Liver (tissue), 9 donors: ENCODE results near the gene ALDH1A2. TPM values are rescaled to one million over a fixed set of nuclear protein-coding genes. Genes with fewer than 3 reads are reported as not detected.

ENCODE experiments used
- DNase-seq: peaks from one replicate; pipeline ENCODE4 v3.0.0-alpha.2; 2017; ENCODE audit warnings: low spot score
- H3K27ac ChIP-seq, 2 donors: one replicate each; pipeline ENCODE4 v1.7.0; 2013; ENCODE audit warnings: inconsistent platforms in 2 of 2, low read length in 2 of 2, control low read depth in 1 of 2, low read depth in 1 of 2, mild to moderate bottlenecking in 1 of 2
- H3K27me3 ChIP-seq, 4 donors: one replicate each; pipeline versions ENCODE4 v1.6.1 to v1.7.0; 2013; ENCODE audit warnings: low read length in 3 of 4, inconsistent platforms in 1 of 4, mild to moderate bottlenecking in 1 of 4, moderate library complexity in 1 of 4; ENCODE audit not compliant: control insufficient read depth in 4 of 4, insufficient read depth in 4 of 4
- H3K36me3 ChIP-seq, 4 donors: one replicate each; pipeline versions ENCODE4 v1.6.1 to v1.7.0; 2013; ENCODE audit warnings: low read length in 3 of 4, mild to moderate bottlenecking in 3 of 4, low read depth in 1 of 4, moderate library complexity in 1 of 4; ENCODE audit not compliant: control insufficient read depth in 4 of 4, insufficient read depth in 3 of 4
- H3K4me1 ChIP-seq, 4 donors: one replicate each; pipeline versions ENCODE4 v1.6.1 to v1.7.0; 2013; ENCODE audit warnings: low read length in 3 of 4, mild to moderate bottlenecking in 3 of 4, moderate library complexity in 1 of 4; ENCODE audit not compliant: control insufficient read depth in 4 of 4, insufficient read depth in 4 of 4
- H3K4me3 ChIP-seq, 3 donors: one replicate each; pipeline versions ENCODE4 v1.6.1 to v1.7.0; 2013; ENCODE audit warnings: low read length in 3 of 3, control low read depth in 1 of 3, low read depth in 1 of 3, mild to moderate bottlenecking in 1 of 3
- H3K9ac ChIP-seq, 2 donors: one replicate each; pipeline ENCODE4 v1.7.0; 2013; ENCODE audit warnings: low read length in 2 of 2, mild to moderate bottlenecking in 2 of 2, moderate library complexity in 2 of 2, control low read depth in 1 of 2, low read depth in 1 of 2
- H3K9me3 ChIP-seq, 4 donors: one replicate each; pipeline versions ENCODE4 v1.6.1 to v1.7.0; 2013; ENCODE audit warnings: low read length in 3 of 4; ENCODE audit not compliant: control insufficient read depth in 4 of 4
- EGR1 ChIP-seq, 2 donors: IDR thresholded peaks; 2 replicates each; pipeline ENCODE4 v1.6.1; 2016 to 2018; ENCODE audit warnings: antibody characterized with exemption in 2 of 2, low read depth in 2 of 2
- FOXA1 ChIP-seq: IDR thresholded peaks from 2 replicates; pipeline ENCODE4 v1.6.1; 2016; ENCODE audit warnings: antibody characterized with exemption
- FOXA2 ChIP-seq: IDR thresholded peaks from 2 replicates; pipeline ENCODE4 v1.6.1; 2016; ENCODE audit warnings: antibody characterized with exemption
- GABPA ChIP-seq, 2 donors: IDR thresholded peaks in 1 of 2; conservative IDR thresholded peaks in 1 of 2; 2 replicates each; pipeline ENCODE4 v1.6.1; 2016; ENCODE audit warnings: antibody characterized with exemption in 2 of 2, mild to moderate bottlenecking in 1 of 2, moderate library complexity in 1 of 2
- HNF4A ChIP-seq, 2 donors: conservative IDR thresholded peaks; 2 replicates each; pipeline ENCODE4 v1.6.1; 2016; ENCODE audit warnings: antibody characterized with exemption in 2 of 2, mild to moderate bottlenecking in 2 of 2
- JUND ChIP-seq, 2 donors: IDR thresholded peaks; 2 replicates each; pipeline ENCODE4 v1.6.1; 2016; ENCODE audit warnings: antibody characterized with exemption in 2 of 2
- MAX ChIP-seq: IDR thresholded peaks from 2 replicates; pipeline ENCODE4 v1.6.1; 2016; ENCODE audit warnings: antibody characterized with exemption
- NR2F2 ChIP-seq: IDR thresholded peaks from 2 replicates; pipeline ENCODE4 v1.6.1; 2016; ENCODE audit warnings: antibody characterized with exemption
- REST ChIP-seq: IDR thresholded peaks from 2 replicates; pipeline ENCODE4 v1.6.1; 2016; ENCODE audit warnings: antibody characterized with exemption, mild to moderate bottlenecking
- RXRA ChIP-seq, 2 donors: IDR thresholded peaks; 2 replicates each; pipeline ENCODE4 v1.6.1; 2017 to 2018; ENCODE audit warnings: antibody characterized with exemption in 2 of 2, mild to moderate bottlenecking in 1 of 2
- SP1 ChIP-seq: IDR thresholded peaks from 2 replicates; pipeline ENCODE4 v1.6.1; 2018; ENCODE audit warnings: antibody characterized with exemption, mild to moderate bottlenecking
- TAF1 ChIP-seq: conservative IDR thresholded peaks from 2 replicates; pipeline ENCODE4 v1.6.1; 2016; ENCODE audit warnings: antibody characterized with exemption, mild to moderate bottlenecking
- YY1 ChIP-seq: IDR thresholded peaks from 2 replicates; pipeline ENCODE4 v1.6.1; 2016; ENCODE audit warnings: antibody characterized with exemption, mild to moderate bottlenecking
- WGBS: extraction: QIAGEN DNeasy Blood & Tissue Kit; methylation state at CpG from one replicate; pipeline ENCODE4 v1.1.7; 2013; 5-methylcytosine and 5-hydroxymethylcytosine counted together
- polyA plus RNA-seq, 2 donors: library from polyadenylated mRNA; stranded (reverse) in 1 of 2; unstranded in 1 of 2; fragments of 200-250 nt in 1 of 2; fragments of >200 nt in 1 of 2; fragmentation: Nextera tagmentation in 1 of 2; extraction: Ambion mirVana in 1 of 2; gene quantifications; one replicate each; pipeline versions ENCODE4 v1.2.1 to v1.2.3, GENCODE V29; 2013 to 2015
- total RNA-seq, 2 donors: library from RNA; depleted of rRNA; stranded (reverse); fragments of >200 nt; gene quantifications; one replicate each; pipeline ENCODE4 v1.2.3, GENCODE V29; 2014
- TF ChIP-seq, protein P1 (sequence below): fragments of 150-350 bp; IDR thresholded peaks from 2 replicates; pipeline ENCODE4 v1.5.1; 2017; ENCODE audit warnings: improper control_type of control experiment, low read depth, low read length; ENCODE audit not compliant: missing input control
- TF ChIP-seq, protein P2 (sequence below): IDR thresholded peaks from 2 replicates; pipeline ENCODE4 v1.6.1; 2016; ENCODE audit warnings: antibody characterized with exemption
- TF ChIP-seq, protein P3 (sequence below): IDR thresholded peaks from 2 replicates; pipeline ENCODE4 v1.6.1; 2016; ENCODE audit warnings: antibody characterized with exemption
- donor health status: healthy.
- donor health status: healthy.
- donor health status: healthy.
- donor health status: healthy.
- donor health status: healthy.

The ALDH1A2 gene
- total and polyA plus RNA-seq, 4 donors = 1.2 to 22.7 (median 14.0) TPM

DNA sequence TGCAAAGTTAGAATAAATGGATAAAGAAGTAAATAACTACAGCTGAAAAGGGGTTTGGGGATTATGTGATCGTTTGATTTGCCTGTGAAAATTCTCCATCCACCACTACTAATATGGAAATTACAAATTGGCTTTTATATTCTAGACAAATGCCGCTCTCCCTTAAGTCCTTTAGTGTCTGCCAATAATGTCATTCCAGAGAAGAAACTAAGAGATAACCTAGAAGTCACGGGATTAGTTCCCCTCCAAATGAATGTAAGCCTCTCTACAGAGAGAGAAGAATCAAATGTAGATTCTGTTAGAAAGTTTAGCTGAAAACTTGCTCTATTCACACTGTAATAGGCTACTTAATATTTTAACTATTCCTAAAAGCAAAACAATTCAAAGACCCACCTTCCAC is 92.0 kb downstream of the ALDH1A2 start:
- no peak overlapping the region for H3K9ac ChIP-seq
- no peaks in the 10 kb centered on the region for H3K4me1 ChIP-seq
- no peak for TF ChIP-seq JUND (IDR thresholded peaks at IDR 0.05)
- TF ChIP-seq EGR1 (IDR thresholded peaks at IDR 0.05; ENCODE audit: low read depth in 2 of 2) = no peak
- TF ChIP-seq, protein P1, sequence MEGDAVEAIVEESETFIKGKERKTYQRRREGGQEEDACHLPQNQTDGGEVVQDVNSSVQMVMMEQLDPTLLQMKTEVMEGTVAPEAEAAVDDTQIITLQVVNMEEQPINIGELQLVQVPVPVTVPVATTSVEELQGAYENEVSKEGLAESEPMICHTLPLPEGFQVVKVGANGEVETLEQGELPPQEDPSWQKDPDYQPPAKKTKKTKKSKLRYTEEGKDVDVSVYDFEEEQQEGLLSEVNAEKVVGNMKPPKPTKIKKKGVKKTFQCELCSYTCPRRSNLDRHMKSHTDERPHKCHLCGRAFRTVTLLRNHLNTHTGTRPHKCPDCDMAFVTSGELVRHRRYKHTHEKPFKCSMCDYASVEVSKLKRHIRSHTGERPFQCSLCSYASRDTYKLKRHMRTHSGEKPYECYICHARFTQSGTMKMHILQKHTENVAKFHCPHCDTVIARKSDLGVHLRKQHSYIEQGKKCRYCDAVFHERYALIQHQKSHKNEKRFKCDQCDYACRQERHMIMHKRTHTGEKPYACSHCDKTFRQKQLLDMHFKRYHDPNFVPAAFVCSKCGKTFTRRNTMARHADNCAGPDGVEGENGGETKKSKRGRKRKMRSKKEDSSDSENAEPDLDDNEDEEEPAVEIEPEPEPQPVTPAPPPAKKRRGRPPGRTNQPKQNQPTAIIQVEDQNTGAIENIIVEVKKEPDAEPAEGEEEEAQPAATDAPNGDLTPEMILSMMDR = no peak
- no peak for TF ChIP-seq MAX
- no peak for TF ChIP-seq YY1
- TF ChIP-seq HNF4A (conservative IDR thresholded peaks at IDR 0.05) = no peak
- TF ChIP-seq GABPA (IDR thresholded peaks at IDR 0.05 in 1 of 2, conservative IDR thresholded peaks at IDR 0.05 in 1 of 2) = no peak
- WGBS = 85% methylated on average over 3 of the region's 3 CpGs
- H3K27me3 ChIP-seq = no peaks in the 10 kb centered on the region
- H3K36me3 ChIP-seq = no peaks in the 10 kb centered on the region
- no peak overlapping the region for H3K27ac ChIP-seq
- H3K9me3 ChIP-seq = no peaks in the 10 kb centered on the region
- no peak for DNase-seq
- no peak overlapping the region for H3K4me3 ChIP-seq

GRCh38 chr15:57972864-57973263 is 92.6 kb downstream of the ALDH1A2 start:
- no peak for DNase-seq
- H3K27me3 ChIP-seq = no peaks in the 10 kb centered on the region
- no peak overlapping the region for H3K9ac ChIP-seq
- no peak overlapping the region for H3K27ac ChIP-seq
- TF ChIP-seq RXRA (IDR thresholded peaks at IDR 0.05) (no peak), HNF4A (conservative IDR thresholded peaks at IDR 0.05) (no peak), EGR1 (IDR thresholded peaks at IDR 0.05; ENCODE audit: low read depth in 2 of 2) (no peak), TAF1 (no peak), NR2F2 (no peak), YY1 (no peak), SP1 (no peak), FOXA1 (no peak), FOXA2 (no peak), REST (no peak), JUND (IDR thresholded peaks at IDR 0.05) (no peak)
- TF ChIP-seq, protein P2, sequence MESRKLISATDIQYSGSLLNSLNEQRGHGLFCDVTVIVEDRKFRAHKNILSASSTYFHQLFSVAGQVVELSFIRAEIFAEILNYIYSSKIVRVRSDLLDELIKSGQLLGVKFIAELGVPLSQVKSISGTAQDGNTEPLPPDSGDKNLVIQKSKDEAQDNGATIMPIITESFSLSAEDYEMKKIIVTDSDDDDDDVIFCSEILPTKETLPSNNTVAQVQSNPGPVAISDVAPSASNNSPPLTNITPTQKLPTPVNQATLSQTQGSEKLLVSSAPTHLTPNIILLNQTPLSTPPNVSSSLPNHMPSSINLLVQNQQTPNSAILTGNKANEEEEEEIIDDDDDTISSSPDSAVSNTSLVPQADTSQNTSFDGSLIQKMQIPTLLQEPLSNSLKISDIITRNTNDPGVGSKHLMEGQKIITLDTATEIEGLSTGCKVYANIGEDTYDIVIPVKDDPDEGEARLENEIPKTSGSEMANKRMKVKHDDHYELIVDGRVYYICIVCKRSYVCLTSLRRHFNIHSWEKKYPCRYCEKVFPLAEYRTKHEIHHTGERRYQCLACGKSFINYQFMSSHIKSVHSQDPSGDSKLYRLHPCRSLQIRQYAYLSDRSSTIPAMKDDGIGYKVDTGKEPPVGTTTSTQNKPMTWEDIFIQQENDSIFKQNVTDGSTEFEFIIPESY = no peak
- TF ChIP-seq, protein P3, sequence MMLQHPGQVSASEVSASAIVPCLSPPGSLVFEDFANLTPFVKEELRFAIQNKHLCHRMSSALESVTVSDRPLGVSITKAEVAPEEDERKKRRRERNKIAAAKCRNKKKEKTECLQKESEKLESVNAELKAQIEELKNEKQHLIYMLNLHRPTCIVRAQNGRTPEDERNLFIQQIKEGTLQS = no peak
- no peak overlapping the region for H3K4me3 ChIP-seq
- no peaks in the 10 kb centered on the region for H3K4me1 ChIP-seq
- WGBS = 69% methylated on average over 2 of the region's 2 CpGs
- H3K36me3 ChIP-seq = no peaks in the 10 kb centered on the region
- H3K9me3 ChIP-seq = no peaks in the 10 kb centered on the region
